Activated CD4-positive, alpha-beta T cell treated with anti-CD3 and anti-CD28 coated beads, Interleukin-2, amount 50 U/mL, for 24 hours (primary cell): ENCODE data around the gene PRKCA.

Experiments
- DNase-seq, 2 donors: peaks; one replicate each; pipeline ENCODE4 v3.0.0-alpha.2; 2020; ENCODE audit warnings: low read depth in 1 of 2, low spot score in 1 of 2

PRKCA gene

DNA sequence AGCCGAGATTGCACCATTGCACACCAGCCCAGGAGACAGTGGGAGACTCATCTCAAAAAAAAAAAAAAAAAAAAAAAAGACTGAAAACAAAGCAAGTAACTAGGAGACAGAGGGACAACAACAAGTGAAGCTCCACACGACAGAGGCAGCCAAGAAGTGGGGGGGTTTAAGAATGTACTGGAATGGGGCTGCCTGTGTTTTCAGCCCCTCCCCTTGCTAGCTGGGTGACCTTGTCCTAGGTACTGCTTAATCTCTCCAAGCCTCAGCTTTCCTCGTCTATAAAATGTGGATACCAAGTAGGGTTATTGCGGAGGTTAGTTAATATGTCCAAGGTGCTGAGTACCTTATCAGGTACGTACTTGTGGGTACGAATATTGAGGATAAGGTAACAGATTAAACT lies 368.7 kb downstream of the PRKCA start:
- DNase-seq: no peak

DNA sequence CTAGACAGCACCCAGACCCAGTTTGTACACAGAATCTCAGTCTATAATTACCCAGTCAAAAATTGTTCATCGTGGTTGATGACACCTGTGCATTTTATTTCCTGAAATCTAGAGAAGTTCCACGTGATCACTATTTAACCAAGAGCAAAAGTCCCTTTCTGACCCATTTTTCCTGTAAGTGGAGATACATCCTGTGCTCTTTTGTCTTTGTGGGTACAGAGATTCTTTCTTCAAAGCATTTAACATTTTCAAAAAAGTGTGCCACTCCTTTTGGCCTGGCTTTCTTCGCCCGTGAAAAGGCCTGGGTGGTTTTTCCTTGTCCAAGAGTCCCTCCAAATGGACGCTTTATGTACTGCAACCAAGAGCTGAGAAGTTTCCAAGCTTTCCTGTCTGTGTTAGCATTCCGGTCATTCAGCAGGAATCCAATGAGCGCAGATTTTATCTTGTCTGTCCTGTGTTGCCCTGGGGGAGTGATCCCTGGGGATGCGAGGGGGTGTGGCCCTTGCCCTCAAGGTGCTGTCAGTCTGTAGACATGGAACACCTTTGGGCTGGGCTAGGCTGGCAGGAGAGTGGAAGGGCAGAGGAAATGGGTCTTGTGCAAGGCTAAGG lies 371.4 kb downstream of the PRKCA start:
- DNase-seq: peak in 1 of 2 donors; percentile 7

DNA sequence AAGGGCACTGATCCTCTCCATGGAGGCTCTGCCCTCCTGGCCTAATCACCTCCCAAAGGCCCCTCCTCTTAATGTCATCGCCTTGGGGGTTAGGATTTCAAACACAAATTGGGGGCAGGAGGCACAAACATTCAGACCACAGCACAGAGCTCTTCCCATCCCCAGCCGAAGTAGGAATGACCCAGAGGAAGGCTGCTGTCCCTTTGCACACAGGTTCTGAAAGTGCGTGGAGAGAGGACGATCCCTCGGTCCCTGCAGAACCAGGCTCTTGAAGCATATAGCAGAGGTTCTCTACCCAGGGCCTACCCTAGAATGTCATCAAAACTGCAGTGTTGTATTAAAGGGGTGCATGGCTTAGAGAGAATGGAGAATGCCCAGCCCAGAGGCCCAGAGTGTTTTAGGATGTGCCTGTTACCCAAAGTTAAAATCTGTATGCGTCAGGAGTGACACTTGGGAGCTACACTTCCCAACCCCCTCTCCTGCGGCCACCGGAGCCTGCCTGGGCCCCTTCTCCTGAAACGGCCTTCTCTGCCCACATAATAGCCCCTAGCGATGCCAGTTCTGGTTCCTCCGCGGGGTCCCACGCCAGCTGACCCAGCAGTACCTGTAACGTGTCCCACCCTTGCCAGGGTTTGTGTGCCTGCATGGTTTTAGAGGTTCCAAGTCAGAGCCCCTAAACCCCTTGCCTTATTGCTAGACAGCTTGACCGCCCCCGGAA lies 373.0 kb downstream of the PRKCA start:
- DNase-seq: no peak

DNA sequence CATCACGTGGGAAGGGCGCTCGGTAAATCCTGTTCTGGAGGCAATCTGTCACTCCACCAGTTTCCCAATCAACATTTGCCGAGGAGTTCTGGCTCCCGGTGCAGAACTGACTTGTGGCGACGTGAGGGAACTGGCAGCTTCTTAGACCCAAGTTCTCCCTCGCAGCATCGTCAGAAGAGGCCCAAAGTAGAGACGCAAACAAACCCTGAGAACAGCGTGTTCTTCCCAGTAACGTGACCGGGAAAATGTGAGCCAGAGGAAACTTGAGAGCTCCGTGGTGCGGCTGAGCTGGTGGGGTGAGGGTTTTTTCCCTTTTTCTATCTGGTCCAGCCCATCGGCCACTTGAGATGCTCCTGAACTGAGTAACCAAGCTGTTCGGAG lies 373.6 kb downstream of the PRKCA start:
- DNase-seq: no peak

DNA sequence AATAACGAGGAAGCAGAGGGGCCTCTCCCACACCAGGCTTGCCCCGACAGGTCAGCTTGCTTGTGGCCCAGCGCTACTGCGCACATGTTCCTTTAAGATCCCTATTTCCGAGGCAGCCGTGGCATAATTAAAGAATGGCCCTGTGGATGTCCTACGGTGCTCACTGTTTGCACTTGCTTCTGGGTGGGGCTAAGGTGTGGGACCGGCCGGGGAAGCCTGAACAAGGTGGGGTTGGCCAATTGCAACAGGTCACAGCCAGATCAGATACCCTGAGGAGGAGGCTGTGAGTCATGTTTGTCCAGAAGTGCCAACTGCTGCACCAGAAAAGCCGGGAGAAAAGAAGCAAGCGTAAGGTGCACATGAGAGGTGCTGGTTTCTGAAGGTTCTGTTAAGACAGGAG lies 374.0 kb downstream of the PRKCA start:
- DNase-seq: no peak

DNA sequence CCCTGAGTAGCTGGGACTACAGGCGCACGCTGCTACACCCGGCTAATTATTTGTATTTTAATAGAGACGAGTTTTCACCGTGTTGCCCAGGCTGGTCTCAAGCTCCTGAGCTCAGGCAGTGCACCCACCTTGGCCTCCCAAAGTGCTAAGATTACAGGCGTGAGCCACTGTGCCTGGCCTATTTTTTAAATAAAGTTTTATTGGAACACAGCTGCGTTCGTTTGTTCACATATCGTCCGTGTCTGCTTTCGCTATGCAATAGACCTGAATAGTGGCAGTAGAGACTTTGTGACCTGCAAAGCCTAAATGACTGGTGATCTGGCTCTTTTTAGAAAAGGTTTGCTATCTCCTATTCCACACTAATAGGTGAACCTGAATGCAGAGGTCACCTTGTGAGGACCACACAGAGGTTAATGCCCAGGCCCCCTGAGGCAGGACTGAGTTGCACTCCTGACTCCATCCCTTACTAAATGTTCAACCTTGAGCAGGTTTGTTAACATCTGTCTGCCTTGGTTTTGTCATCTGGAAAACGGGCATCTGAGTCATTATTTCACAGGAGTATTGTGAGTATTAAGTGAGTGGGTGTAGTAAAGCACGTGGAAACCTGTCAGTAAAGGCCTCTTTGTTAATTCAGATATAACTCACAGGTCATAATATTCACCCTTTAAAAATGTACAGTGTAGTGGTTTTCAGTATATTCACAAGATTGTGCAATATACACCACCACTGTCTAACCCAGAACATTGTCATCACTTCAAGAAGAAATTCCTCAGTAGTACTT lies 375.0 kb downstream of the PRKCA start:
- DNase-seq: peak in 1 of 2 donors; percentile 13

DNA sequence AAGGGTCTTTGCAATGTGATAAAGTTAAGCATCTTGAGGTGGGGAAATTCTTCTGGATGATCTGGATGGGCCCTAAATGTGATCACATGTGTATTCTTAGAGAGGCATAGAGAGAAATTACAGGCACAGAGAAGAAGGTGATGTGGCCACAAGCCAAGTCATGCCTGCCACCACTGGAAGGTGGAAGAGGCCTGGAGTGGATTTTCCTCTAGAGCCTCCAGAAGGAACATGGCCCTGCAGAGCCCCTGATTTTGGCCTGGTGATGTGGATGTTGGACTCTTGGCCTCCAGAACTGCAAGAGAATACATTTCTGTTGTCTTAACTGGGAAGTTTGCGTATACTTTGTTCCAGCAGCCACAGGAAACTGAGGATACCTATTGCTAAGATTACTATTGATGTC lies 375.6 kb downstream of the PRKCA start:
- no peak for DNase-seq

DNA sequence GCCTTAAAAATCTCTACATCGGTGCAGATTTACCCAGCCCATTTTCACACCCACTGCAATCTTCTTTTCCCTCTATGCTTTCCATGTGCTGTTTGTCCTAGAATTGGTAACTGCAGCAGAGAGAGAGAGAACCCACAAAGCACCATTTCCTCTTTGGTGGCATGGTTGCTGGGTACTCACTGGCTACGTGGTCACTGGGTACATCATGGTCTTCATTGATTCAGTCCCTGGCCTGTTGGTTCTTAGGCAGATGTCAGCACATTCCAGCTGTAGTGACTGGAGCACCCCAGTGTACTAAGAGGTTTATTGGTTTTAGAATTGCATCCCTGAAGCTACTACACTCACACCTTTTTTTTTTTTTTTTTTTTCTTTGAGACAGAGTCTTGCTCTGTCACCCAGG lies 376.4 kb downstream of the PRKCA start:
- no peak for DNase-seq

DNA sequence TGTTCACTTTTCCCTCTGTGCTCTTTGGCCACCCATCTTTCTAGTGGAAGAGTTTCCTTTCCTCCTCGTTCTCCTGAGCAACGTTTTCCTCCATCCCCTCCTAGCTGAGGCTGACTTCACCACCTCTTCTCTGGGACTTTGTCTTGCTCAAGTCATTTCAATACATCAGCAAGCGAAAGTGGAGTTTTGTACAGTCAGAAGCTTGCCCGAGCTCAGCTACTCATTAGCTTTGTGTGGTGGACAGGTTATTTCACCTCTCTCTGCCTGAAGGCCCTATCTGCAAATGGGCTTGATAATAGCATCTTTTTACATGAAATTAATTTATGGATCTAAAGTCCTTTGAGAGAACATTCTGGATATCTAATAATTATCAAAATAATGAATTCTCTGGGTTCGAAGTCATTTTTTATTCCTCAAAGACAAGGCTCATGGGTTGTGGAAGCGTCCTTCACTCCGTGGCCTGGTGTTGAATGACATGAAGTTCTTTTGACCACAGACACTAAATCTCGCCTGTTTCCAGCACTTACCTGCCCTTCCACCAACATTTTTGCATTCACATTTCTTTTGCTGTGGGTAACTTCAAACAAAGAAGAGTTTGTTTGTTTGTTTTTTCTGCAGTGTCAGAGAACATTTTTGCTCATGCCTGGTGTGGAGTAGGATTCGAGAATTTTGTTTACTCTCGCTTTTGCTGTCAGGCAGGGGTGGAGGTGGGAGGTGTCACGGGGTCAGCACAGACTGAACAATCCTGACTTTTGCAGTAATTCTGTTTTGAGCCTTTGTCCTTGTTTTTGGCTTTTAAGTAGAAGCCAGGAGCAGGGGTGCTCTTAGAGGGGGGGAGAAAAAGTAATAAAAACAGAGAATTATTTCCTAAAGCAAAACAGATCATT lies 377.5 kb downstream of the PRKCA start:
- no peak for DNase-seq

DNA sequence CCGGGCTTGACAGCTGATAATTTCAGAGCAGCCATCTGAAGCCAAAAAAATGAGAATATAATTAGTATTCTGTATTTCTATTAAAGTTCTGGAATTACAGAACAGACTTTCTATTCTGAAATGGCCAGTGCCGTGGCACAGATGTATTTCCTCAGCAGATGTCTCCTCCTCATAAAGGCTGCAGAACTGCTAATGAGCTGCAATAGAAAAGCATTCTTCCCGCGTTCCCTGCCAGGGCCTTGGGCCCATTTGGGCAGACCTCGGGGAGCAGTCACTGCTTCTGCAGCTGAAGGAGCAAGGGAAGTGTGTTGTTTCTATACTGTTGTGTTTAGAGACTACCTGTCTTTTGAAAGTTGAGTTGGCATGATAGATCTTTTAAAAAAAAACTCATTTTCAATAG lies 379.9 kb downstream of the PRKCA start:
- no peak for DNase-seq

DNA sequence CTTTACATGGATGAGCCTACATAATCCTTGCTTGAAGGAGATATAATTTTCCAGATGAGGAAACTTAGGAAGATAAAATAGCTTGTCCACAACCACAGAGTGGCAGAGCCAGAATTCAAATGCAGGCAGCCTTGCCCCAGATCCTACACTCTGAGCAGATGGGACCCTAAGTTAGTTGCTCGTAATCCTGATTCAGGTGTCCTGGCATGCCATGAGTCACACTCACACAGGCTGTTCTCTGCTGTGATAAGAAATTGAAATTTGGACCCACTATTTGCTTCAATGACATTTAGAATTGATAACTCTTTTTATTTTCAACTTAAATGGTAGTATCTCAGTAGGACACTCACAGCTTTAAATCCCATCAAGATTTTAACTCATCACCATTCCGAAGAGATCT lies 381.8 kb downstream of the PRKCA start:
- no peak for DNase-seq

DNA sequence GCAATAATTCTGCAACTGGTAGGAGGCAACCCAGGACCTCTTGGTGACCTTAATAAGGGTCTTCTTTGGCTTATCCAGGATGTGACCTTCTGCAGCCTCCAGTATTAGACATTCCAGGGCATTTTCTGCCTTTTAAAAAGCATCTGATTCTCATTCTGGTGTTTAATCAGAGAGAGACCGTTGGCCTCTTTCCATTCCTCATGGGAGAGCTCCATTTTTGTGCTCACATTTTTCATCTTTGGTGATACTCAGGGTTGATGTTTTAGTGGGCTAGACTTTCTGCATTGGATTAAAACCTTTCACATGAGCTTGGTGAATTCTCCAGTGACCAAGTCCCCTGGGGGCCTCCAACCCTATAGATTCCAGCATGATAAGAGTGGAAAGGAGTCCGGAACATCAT lies 382.3 kb downstream of the PRKCA start:
- DNase-seq: no peak

DNA sequence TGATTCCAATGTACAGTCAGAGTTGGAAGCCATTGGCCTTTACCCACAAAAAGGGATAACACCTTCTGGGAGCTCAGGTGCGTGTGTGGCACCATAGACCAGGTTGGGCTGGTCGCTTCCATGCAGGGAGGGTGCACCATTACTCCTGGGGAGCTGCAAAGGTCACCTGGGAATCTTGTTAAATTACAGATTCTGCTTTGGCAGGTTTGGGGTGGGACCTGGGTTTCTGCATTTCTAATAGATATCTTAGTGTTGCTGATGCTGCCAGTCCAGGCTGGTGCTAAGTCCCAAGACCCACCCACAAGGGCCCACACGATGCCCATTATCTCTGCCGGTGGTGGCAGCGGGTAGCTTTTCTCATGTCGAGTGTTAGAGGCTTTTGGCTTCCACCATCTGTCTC lies 384.2 kb downstream of the PRKCA start:
- DNase-seq: no peak

DNA sequence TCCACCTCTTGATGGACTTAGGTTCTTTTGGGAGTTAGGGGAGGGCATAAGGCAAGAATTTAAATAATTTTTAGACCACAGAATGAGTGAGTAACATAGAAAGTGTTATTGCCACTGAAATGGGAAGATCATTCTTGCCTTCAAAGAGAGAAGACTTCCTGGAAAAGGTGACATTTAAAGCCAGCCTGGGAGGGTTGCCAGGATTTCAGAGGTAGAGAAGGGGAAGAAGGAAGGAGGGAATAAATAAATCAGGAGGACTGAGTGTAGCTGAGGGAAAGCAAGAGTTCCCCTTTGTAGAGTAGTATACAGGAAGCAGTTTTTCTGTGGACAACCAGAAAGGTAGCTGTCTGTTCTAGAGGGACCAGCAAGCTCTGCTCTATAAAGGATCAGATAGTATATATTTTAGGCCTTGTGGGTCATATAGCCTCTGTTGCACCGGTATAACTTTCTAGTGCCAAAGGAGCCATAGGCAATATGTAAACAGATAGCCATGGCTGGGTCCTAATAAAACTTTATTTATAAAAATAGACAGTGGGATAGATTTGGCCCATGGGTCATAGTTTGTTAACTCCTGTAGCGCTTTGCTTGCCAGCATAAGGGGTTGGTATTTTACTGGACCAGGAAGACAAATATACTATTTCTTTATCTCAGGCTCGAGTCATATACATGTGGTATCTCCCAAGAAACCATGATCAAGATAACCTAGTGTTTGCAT lies 385.3 kb downstream of the PRKCA start:
- DNase-seq: no peak

DNA sequence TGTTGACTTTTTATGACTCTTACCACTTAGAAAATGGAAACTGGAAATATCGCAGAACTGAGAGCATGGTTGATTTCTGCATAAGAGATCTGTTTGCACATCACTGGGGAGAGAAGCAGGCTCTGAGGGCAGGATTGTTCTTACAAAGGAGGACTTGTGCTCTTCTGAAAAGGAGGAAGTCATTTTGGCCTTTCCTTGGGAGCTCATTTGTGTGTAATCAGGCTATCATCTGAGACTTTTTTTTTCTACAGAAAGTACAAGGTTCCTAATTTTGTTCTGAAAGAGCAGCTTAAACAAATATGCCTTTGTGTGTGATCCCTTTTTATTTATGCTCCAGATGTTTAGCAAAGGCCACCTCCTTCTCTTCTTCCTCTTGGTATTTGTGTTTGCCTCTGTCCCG lies 386.8 kb downstream of the PRKCA start:
- DNase-seq: no peak

DNA sequence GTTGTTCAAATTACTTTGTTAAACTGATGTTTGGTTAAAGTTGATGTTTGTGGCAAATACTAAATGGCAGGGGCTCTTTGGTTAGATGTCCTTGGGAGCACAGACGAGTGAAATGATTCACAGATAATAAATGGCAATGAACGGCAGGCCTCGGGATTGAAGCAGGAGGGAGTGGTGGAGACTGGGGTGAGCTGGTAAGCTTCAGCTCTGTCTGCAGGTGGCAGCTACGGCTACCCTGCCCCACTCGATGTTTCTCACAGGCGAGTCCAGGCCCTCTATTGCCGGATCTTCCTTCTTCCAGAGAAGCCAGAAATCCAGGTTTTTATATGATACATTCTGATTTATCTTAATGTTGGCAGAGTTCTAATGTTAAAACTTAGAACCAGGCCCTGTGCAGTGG lies 387.8 kb downstream of the PRKCA start:
- no peak for DNase-seq

DNA sequence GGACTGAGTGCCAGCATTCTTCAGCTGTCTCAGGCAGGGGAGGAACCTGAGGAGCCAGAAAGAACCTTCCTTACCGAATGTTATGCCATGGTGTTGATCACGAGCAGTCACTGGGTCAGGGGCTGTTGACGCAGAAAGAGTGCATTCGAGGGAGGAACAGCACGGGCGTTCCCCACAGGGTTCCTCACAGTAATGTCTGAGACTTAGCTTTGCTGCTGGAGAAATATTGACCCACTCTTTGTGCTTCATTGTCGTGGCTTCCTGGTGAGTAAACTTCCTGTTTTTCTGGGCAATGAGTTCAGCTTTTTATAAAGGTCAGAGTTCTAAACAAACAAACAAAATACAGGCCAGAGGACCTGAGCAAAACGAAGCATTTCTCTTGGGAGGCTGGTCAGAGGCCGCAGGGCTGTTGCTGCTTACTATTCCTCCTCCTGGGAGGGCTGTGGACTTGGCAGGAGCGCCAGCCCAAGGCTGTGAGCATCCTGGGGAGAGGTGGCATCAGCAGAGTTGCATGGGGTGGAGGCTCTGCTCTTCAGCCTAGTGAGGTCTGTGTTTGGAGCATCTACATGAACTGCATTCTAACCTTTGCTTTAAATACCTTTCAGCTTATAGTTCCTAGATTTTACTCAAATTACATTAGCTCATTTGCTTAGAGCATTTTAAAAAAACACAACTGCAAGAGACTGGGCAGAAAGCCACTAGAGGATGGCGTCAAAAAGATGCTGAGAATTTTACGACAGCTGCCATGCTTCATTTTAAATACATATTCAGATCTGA lies 389.4 kb downstream of the PRKCA start:
- DNase-seq: no peak

DNA sequence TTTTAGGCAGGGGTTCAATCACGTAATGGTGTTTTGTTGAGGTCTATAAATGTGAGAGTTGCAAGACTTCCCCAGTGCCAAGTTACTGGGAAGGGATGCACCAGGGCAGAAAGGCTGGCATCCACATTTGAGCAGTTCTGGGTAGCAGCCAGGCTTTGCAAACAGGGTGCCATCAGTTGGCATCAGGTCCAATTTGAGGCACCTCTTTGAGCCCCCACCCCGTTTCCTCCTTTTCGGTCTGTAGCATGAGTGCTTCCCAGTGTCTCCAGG lies 389.9 kb downstream of the PRKCA start:
- DNase-seq: no peak

DNA sequence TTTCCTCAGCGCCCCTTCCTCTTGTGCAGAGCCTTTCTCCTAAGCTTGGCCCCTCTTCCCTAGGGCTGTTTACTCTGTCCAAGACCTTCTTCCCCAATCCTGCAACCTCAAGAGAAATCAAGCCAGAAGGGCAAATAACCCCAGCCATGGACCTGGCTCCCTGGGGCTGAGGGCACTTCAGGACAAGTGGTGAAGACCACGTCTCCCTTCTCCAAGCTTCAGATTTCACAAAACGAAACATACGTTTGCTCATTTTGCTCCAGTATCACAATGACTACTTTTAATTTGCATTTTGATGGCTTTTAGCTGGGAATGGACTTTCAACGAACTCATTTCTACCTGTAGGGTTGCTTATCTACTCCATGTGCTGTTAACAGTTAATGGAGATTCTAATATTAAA lies 392.7 kb downstream of the PRKCA start:
- no peak for DNase-seq

DNA sequence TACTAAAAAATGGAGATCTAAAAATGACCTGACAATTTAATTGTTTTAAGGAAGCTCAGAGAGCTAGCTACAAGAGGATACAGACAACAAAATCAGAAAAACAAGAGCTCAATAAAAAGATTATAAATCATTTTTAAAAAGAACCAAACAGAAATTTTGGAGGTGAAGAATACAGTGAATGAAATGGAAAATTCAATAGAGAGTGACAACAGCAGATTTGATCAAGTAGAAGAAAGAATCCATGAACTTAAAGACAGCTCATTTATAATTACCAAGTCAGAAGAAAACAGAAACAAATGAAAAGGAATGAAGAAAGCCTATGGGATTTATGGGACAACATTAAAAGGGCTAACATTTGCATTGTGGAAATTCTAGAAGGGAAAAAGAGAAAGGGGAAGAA lies 395.9 kb downstream of the PRKCA start:
- DNase-seq: no peak
